ENCODE data around the gene MAML3.

DNA sequence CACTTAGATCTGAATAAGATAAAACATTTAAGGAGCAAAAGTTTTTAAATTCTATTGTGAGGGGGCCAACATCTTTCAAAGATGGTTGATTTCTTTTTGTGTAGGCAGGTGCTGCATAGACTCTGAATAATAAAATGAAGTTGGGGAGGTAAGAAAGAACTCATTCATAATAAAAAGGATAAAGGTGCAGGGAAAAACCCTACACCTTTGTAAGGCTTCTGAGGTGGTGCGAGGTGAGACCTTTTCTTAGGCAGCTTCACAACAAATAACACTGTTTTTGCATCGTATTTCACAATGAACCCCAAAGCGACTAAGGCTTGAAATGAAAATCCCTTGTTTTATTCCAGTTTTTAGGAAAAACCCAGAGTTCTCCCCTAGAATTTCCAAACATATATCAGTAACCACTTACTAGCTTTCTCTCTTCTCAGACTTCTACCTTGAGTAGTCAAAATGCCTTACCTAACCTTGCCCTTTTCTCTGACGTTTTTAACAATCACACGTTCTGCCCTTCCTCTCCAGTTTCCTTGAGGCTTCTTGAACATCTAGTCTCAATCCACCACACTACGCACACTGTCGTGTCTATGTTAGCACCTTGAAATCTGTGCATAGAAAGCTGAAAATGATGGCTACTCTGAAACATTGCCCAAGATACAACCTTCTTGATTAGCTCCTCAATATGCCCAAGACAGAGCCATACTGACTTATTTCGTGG lies 30.2 kb downstream of the MAML3 start:
- TF ChIP-seq POLR2A (IDR thresholded peaks at IDR 0.05), result no peak
- TF ChIP-seq, protein P1, sequence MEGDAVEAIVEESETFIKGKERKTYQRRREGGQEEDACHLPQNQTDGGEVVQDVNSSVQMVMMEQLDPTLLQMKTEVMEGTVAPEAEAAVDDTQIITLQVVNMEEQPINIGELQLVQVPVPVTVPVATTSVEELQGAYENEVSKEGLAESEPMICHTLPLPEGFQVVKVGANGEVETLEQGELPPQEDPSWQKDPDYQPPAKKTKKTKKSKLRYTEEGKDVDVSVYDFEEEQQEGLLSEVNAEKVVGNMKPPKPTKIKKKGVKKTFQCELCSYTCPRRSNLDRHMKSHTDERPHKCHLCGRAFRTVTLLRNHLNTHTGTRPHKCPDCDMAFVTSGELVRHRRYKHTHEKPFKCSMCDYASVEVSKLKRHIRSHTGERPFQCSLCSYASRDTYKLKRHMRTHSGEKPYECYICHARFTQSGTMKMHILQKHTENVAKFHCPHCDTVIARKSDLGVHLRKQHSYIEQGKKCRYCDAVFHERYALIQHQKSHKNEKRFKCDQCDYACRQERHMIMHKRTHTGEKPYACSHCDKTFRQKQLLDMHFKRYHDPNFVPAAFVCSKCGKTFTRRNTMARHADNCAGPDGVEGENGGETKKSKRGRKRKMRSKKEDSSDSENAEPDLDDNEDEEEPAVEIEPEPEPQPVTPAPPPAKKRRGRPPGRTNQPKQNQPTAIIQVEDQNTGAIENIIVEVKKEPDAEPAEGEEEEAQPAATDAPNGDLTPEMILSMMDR (IDR thresholded peaks at IDR 0.05), result no peak
- no peak for TF ChIP-seq POLR2AphosphoS5 (IDR thresholded peaks at IDR 0.05)

All from suprapubic skin (tissue), 4 donors.